Measurements from ENCODE around the gene OTULINL.

Gene OTULINL

GRCh38 chr5:14593326-14594021 lies 11.9 kb downstream of the OTULINL start:
- no peak for ATAC-seq
- TF ChIP-seq CREB5 (CRISPR knock-in tag; IDR thresholded peaks at IDR 0.05; ENCODE audit: low read depth) (no peak), ESRRG (CRISPR knock-in tag; IDR thresholded peaks at IDR 0.05) (no peak), ZNF8 (CRISPR knock-in tag; IDR thresholded peaks at IDR 0.05) (no peak), TCF4 (CRISPR knock-in tag; IDR thresholded peaks at IDR 0.05; ENCODE audit: borderline replicate concordance) (no peak), TOX (CRISPR knock-in tag; IDR thresholded peaks at IDR 0.05; ENCODE audit: borderline replicate concordance) (no peak), CSRNP3 (CRISPR knock-in tag; IDR thresholded peaks at IDR 0.05) (no peak)
- TF ChIP-seq, protein P1, sequence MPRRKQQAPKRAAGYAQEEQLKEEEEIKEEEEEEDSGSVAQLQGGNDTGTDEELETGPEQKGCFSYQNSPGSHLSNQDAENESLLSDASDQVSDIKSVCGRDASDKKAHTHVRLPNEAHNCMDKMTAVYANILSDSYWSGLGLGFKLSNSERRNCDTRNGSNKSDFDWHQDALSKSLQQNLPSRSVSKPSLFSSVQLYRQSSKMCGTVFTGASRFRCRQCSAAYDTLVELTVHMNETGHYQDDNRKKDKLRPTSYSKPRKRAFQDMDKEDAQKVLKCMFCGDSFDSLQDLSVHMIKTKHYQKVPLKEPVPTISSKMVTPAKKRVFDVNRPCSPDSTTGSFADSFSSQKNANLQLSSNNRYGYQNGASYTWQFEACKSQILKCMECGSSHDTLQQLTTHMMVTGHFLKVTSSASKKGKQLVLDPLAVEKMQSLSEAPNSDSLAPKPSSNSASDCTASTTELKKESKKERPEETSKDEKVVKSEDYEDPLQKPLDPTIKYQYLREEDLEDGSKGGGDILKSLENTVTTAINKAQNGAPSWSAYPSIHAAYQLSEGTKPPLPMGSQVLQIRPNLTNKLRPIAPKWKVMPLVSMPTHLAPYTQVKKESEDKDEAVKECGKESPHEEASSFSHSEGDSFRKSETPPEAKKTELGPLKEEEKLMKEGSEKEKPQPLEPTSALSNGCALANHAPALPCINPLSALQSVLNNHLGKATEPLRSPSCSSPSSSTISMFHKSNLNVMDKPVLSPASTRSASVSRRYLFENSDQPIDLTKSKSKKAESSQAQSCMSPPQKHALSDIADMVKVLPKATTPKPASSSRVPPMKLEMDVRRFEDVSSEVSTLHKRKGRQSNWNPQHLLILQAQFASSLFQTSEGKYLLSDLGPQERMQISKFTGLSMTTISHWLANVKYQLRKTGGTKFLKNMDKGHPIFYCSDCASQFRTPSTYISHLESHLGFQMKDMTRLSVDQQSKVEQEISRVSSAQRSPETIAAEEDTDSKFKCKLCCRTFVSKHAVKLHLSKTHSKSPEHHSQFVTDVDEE (CRISPR knock-in tag; IDR thresholded peaks at IDR 0.05), result no peak

GRCh38 chr5:14594378-14595074 lies 12.9 kb downstream of the OTULINL start:
- ATAC-seq, result no peak
- no peak for TF ChIP-seq ISL1 (CRISPR knock-in tag; IDR thresholded peaks at IDR 0.05)

DNA sequence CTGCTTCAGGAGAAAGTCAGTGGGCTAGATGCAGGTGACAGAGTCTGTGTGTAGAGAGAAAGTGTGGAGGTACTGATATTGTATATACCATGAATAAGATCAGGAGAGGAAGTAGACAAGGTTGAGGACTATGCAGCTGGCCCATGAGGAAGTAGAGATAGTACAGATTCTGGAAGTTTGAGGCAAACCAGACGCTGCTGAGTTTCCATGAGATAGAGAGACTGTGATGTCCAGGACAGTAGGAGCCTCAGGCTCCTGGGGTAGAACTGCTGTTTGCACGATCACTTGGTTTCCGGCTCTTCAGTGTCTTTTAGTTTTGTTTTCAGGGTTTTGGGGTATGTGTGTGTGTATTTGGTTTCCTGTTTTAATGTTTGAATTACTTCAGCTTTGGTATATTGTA lies 13.6 kb downstream of the OTULINL start:
- ATAC-seq, result peak; percentile 53; the same call in 2 of the 3 replicates

More for the DNA sequence above, 13.6 kb downstream of the OTULINL start:
- TF ChIP-seq PPARA (CRISPR knock-in tag; IDR thresholded peaks at IDR 0.05; ENCODE audit: borderline replicate concordance) (no peak), CREB5 (CRISPR knock-in tag; IDR thresholded peaks at IDR 0.05; ENCODE audit: low read depth) (no peak), TCF4 (CRISPR knock-in tag; IDR thresholded peaks at IDR 0.05; ENCODE audit: borderline replicate concordance) (peak; percentile 66; the same call in 1 of the 2 replicates), POU6F1 (CRISPR knock-in tag; IDR thresholded peaks at IDR 0.05; ENCODE audit: borderline replicate concordance, low read depth) (no peak), SNAI2 (CRISPR knock-in tag; IDR thresholded peaks at IDR 0.05) (no peak), ZNF8 (CRISPR knock-in tag; IDR thresholded peaks at IDR 0.05) (no peak), ESRRG (CRISPR knock-in tag; IDR thresholded peaks at IDR 0.05) (no peak), GLIS3 (CRISPR knock-in tag; IDR thresholded peaks at IDR 0.05) (no peak), ISL1 (CRISPR knock-in tag; IDR thresholded peaks at IDR 0.05) (no peak)
- TF ChIP-seq, protein P2, sequence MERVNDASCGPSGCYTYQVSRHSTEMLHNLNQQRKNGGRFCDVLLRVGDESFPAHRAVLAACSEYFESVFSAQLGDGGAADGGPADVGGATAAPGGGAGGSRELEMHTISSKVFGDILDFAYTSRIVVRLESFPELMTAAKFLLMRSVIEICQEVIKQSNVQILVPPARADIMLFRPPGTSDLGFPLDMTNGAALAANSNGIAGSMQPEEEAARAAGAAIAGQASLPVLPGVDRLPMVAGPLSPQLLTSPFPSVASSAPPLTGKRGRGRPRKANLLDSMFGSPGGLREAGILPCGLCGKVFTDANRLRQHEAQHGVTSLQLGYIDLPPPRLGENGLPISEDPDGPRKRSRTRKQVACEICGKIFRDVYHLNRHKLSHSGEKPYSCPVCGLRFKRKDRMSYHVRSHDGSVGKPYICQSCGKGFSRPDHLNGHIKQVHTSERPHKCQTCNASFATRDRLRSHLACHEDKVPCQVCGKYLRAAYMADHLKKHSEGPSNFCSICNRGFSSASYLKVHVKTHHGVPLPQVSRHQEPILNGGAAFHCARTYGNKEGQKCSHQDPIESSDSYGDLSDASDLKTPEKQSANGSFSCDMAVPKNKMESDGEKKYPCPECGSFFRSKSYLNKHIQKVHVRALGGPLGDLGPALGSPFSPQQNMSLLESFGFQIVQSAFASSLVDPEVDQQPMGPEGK (CRISPR knock-in tag; IDR thresholded peaks at IDR 0.05; ENCODE audit: borderline replicate concordance), result no peak
- TF ChIP-seq, protein P1 (CRISPR knock-in tag; IDR thresholded peaks at IDR 0.05), result 0 out of 2 replicates have a peak, but pooled peaks have one; percentile 20

Data from SK-N-SH treated with all-trans-retinoic acid at 6 μM for 48 hours (cell line).